ENCODE data around the gene LCAT.

The LCAT gene

DNA sequence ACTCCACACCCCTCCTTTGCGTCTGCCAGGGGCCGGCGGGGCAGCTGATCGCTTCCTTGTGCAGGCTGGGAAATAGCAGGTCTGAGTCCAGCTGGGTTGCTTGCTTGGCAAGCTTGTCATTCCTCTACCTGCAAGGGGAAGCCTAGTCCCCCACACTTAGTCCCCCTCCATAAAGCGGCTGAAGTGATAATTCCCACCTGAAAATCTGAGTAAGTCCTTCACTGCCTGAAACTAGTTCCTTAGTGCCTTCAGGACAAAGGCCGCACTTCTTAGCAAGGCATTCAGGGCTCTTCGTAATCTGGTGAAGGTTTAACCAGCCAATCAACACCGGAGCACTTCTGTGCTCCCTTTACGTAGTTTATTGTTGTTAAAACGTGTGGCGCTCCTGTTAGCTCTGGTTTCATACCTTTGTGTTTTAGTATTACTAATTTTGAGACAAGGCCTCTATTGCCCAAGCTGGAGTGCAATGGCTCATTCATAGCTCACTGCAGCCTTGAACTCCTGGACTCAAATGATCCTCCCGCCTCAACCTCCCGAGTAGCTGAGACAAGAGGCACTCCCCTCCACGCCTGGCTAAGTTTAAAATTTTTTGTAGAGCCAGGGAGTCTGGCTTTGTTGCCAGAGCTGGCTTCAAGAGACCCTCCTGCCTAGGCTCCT, 50.0 kb downstream of the LCAT start:
- peak; percentile 19 for DNase-seq
- in situ Hi-C loops (cut with HindIII; ENCODE audit: low pct_ligation_motif_present, low pct_unique_long_range_greater_than_20kb, low sequenced_read_pairs), result no loop called here

DNA sequence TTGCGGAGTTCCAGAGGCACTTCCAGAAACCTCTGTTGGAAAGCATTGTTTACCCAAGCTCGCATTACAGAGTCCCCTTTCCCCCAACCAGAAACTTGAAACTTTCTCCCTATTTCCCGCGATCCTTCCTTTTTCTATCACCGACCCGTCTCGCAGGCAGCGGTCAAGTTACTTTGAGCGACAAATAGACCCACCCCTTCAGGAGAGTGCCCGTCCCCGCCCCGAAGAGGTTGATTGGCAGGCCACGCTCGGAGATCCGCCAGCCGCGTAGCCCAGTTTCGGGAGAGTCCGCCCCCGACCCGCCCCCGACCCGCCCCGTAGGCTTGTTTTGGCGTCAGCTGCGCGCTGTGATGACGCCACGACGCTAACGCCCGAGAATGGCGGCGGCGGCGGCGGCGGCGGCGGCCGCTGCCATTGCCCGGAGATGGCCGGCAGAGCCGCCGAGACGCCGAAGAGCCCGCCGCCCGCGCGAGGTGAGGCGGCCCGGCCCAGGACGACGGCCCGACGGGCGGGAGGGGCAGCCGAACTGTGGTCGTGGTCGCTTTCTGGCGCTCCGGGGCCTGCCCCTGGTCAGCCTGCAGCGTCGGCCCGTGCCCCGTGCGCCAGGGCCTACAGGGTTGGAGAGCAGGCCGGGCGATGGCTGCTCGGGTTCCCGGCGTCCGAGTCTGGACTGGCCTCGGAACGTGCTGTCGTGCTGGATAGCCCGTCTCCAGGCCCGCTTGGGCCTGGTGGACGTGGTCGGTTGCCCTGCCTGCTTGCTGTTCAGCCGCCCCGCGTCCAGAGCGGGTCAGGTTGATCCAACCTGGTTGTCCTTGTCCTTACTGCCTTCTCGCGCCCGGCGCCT, 50.8 kb downstream of the LCAT start, which contains the start of gene PSKH1:
Gene PSKH1 (plus strand): TSS at position 356 of the 844 bp plus-strand sequence. CDS start 15,496 bp downstream, outside the sequence.
- DNase-seq, result peak; percentile 97
- in situ Hi-C loops (cut with HindIII; ENCODE audit: low pct_ligation_motif_present, low pct_unique_long_range_greater_than_20kb, low sequenced_read_pairs), result no loop called here

DNA sequence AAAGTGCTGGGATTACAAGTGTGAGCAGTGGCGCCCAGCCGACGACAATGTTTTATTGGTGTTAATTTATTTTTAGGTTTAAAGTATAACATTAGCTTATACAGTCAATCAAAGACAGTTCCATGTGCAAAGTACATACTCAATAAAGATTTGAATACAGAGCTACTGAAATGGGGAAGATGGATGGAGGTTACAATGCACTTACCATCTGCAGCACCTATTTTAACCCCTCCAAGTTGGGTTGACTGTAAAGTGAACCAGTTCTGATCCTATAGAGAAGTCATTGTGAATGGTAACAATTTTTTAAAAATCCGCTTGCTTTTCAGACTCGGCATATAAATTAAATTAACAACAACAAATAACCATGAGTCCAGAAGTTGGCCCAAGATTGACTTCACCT, 51.5 kb downstream of the LCAT start:
- in situ Hi-C loops (cut with HindIII; ENCODE audit: low pct_ligation_motif_present, low pct_unique_long_range_greater_than_20kb, low sequenced_read_pairs), result no loop called here

More for the DNA sequence above, 51.5 kb downstream of the LCAT start:
- DNase-seq, result no peak

All from ACHN (cell line).